Stimulated activated CD4-positive, alpha-beta T cell treated with anti-CD3 and anti-CD28 coated beads, TNF-alpha, amount 100 ng/mL, for 24 hours (primary cell): ENCODE results near the gene NCAPG.
"Not testable (repeated sequence)": the region's sequence is repeated elsewhere in the genome, so short reads cannot be mapped to it uniquely, and the experiment has no call there.

ENCODE experiments used
- DNase-seq, 3 experiments: peaks; one replicate each; pipeline ENCODE4 v3.0.0-alpha.2; 2020; ENCODE audit warnings: low read depth in 3 of 3

NCAPG gene

DNA sequence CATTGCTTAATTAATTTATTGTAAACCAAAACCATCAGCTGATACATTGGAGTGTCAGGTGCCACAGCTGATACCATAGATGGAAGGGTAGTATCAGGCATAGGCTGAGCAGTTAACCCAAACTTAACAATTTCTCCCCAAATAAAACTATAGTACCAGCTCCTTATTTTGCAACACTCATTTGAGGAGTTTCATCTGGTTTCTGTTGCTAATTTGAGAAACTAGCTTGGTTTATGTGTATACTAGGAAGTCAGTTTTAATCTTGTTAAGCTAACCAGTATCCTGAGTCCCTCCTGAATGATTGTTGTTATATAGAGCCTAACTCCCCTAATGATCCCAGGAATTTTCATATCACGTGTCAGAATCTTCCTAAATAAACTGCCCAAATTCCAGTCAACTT, 13.0 kb upstream of the NCAPG start:
- no peak for DNase-seq

DNA sequence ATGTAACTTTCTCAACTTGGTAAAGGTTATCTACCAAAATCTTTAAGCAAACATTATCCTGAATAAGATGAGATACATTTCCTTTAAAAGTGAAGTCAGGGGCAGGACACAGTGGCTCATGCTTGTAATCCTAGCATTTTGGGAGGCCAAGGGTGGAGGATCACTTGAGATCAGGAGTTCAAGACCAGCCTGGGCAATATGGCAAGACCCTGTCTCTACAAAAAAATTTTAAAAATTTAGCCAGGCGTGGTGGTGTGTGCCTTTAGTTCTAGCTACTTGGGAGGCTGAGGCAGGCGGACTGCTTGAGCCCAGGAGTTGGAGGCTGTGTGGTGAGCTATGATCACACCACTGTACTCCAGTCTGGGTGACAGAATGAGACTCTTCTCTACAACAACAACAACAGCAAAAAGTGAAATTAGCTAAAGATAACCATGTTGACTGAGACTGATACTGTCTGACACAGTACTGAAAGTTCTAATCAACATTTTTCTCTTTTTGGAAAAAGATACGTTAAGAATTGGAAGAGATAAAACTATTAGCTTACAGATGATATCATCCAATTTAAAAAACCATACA, 5.1 kb upstream of the NCAPG start:
- DNase-seq, result no peak

DNA sequence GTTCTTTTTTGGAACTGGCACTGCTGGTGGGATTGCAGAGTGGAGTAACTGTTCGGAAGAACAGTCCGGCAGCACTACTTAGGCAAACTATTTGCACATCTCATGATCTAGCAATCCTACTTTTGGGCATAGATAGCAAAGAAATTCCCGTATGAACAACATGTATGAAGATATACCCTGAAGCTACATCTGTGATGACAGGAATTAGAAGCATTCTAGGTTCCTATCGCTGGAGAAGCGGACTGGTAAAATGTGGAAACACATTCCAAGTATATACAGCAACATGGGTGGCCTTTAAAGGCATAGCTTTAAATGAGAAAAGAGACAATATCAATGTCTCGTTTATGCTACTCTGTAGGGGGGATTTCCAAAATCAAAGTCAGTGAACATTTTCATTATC, 3.3 kb upstream of the NCAPG start:
- no peak for DNase-seq

DNA sequence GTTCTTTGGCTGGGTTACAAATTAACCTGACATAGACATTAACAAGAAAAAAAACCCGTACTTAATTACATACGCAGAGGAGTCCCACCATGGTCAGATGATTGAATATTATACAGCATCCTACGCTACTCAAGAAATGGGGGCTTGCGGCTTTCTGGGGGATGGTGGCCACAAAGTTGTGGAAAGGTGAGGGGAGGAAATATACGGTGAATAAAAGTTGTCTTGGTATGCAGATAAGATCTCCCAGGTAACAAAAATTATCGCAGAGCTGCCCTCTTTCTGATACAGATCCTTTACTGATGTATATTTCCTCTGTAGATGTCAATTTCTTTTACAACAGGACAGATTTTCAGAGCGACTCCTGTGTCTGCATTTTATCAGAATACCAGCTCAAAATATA, 1.1 kb upstream of the NCAPG start:
- DNase-seq, result no peak

DNA sequence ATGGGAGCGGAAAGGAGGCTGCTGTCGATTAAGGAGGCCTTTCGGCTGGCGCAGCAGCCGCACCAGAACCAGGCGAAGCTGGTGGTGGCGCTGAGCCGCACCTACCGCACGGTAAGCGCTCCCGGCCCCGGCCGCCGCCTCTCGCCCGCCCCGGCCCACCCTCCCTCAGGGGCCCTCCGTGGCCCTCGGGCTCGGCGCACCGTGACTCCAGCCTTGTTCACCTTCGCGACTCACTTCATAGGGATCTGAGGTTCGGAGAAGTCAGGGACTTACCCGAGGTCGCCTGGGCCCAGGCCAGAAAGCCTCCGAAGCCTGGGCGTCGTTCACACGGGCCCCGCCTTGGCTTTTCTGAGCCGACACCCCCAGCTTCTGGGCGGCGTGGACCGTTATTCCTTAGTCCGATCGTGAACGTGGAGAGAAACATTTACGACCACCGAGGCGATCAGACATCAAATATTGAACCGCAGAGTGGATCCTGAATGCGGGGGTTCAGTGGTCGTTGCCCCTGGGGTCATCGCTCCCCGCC, 362 bp downstream of the NCAPG start:
- no peak for DNase-seq

DNA sequence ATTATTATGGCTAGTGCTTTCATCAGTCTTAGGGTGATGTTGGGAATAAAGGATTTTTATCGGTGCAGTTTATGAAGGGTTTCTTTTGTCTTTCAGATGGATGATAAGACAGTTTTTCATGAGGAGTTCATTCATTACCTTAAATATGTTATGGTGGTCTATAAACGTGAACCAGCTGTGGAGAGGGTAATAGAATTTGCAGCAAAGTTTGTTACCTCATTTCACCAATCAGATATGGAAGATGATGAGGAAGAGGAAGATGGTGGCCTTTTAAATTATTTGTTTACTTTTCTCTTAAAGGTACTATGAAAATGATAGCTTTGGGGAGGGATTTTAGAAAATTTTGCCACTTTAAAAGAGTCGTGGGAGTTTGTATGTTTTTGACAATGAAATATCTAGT, 1.3 kb downstream of the NCAPG start:
- DNase-seq, result no peak

DNA sequence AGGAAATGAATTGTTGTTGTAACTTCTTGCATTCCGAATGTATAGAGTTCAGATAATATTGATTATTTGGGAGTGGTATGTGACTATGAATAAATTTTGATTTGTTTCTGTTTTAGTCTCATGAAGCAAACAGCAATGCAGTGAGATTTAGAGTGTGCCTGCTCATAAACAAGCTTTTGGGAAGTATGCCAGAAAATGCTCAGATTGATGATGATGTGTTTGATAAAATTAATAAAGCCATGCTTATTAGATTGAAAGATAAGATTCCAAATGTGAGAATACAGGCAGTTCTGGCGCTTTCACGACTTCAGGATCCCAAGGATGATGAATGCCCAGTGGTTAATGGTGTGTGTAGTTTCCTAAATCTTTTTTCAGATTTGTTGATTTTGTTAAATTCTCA, 2.0 kb downstream of the NCAPG start:
- DNase-seq, result no peak

DNA sequence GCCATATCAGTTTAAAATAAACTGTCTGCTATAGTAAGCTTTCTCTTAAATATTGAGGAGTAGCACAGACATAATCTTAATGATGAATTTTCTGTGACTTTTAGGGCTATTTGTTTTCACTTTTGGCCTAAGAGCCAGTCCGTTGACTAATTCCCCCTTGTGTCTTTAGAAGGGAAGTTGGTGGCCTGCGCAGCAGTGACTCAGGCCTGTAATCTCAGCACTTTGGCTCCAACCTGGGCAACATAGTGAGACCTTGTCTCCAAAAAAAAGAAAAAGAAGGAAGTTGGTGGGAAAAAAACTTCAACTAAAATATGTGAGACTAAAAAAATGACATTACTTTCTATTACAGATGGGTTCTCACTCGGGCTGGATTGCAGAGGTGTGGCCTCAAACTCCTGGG, 3.4 kb downstream of the NCAPG start:
- DNase-seq, result no peak

DNA sequence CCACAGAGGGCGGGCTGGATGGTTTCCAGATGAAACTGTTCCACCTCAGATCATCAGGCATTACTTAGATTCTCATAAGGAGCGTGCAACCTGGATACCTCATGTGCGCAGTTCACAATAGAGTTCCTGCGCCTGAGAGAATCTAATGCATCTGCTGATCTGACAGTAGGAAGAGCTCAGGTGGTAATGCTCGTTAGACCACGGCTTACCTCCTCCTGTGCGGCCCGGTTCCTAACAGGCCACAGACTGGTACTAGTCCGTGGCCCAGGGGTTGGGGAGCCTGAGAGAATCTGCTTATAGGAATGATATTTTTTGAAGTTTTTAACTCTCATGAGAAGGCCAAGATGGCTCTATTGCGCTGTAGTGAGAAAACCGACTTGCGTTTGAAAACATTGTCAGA, 5.4 kb downstream of the NCAPG start:
- no peak for DNase-seq

DNA sequence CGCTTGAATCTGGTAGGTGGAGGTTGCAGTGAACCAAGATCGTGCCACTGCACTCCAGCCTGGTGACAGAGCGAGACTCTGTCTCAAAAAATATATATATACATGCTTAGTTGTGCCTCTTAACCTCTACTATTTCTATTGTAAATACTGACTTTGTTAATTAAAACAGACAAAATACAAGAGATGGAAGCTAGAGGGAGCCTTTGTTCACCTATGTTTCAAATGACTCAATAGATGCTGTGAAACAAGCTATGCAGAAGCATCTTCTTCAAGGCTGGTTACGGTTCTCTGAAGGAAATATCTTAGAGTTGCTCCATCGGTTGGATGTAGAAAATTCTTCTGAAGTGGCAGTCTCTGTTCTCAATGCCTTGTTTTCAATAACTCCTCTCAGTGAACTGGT, 6.2 kb downstream of the NCAPG start:
- no peak for DNase-seq

DNA sequence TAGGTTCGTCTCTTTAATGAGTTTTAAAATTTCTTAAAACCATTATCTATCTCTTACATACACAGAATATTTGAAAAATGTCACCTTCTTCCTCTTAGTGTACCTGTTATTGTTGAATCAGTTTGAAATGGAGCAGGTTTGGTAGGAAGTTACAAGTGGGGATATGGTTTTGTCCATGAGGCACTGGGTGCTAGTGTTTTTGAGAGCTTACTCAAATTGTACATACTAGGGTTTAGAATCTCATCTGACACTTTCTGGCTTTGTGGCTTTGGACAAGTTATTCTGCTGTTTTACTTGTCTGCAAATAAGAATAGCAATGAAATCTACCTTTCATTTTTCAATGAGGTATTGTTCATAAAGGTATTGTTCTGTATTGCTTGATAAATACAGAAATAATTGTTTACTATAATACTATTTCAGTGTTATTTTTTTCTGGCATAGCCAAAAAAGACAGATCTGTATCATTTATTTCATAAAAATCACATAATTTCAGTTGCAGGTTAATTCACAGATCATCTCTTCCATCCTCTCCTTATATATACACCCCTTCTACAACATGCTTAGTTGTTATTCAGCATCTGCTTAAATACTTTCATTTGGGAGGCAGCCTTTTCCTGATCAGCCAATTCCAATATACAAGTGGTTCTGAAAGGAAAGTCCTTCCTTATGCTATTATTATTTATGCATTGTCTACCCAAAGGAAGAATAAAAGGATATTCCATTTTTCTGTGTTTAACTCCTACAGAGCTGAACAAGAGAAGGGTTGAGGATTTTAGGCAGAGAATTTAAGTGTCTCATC, 13.3 kb downstream of the NCAPG start:
- no peak for DNase-seq

DNA sequence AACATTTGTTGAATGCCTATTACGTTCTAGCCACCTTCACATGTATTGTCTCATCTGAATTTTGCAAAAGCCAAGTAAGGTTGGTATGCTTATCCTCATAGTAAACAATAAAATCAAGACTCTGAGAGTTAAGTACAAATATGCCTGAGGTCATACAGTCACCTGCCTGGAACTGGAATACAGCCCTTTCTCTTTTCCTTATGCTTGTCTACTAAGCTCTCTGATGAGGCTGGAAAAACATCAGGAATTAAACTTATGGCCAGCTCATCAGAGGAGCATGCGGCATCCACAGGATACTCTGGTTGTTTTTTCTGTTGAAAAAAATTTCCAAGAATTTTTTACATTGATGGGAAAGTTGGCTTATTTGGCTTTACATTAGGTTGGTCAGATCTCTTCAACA, 35.5 kb downstream of the NCAPG start:
- DNase-seq, result no peak

DNA sequence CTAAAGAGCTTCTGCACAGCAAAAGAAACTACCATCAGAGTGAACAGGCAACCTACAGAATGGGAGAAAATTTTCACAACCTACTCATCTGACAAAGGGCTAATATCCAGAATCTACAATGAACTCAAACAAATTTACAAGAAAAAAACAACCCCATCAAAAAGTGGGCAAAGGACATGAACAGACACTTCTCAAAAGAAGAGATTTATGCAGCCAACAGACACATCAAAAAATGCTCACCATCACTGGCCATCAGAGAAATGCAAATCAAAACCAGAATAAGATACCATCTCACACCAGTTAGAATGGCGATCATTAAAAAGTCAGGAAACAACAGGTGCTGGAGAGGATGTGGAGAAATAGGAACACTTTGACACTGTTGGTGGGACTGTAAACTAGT, 39.5 kb downstream of the NCAPG start:
- DNase-seq, result not testable (repeated sequence)

DNA sequence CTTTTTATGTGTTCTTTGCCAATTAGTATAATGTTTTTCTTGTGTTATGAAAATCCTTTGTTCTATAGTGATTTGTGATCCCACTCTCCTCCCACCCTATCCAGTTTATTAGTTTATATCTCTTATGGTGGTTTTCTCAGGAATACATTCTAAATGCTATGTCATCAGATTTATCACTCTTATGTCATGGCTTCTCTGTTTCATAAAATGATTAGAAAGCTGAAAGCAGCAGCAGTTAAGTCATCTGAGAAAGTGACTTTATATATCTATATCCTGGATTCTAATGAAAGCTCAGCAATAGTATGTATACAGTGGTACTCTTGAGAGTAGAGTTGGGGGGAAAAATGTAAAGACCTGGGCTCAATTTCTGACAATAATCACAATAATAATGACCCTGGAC, 41.2 kb downstream of the NCAPG start:
- no peak for DNase-seq

DNA sequence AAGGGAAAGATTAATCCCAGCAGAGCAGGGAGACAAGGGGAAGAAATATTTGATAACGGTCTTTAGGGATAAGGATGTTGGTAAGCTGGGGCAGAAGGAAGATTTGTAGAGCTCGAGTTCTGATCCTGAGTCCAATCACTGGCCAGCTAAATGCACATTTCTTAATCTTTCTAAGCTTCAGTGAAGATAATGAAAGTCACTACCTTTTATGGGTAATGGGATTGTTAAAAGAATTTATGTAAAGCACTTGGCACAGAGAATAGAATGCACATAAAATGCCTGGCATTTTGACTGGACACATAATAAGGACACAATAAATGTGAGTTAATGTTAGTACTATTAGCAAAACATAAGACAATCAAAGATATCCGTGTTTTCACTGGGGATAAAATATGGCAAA, 43.3 kb downstream of the NCAPG start:
- no peak for DNase-seq

DNA sequence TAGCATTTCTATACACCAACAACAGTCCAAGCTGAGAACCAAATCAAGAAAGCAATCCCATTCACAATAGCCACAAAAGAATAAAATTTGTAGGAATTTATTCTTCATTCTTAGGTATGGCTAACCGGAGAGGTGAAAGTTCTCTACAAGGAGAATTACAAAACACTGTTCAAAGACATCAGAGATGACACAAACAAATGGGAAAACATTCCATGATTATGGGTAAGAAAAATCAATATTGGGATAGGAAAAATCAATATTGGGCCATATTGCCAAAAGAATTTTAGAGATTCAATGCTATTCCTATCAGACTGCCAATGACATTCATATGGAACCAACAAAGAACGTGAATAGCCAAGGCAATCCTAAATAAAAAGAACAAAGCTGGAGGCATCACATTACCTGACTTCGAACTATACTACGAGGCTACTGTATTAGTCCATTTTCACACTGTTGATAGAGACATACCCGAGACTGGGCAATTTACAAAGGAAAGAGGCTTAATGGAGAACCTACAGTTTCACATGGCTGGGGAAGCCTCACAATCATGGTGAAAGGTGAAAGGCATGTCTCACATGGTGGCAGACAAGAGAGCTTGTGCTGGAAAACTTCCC, 49.1 kb downstream of the NCAPG start:
- DNase-seq, result no peak

DNA sequence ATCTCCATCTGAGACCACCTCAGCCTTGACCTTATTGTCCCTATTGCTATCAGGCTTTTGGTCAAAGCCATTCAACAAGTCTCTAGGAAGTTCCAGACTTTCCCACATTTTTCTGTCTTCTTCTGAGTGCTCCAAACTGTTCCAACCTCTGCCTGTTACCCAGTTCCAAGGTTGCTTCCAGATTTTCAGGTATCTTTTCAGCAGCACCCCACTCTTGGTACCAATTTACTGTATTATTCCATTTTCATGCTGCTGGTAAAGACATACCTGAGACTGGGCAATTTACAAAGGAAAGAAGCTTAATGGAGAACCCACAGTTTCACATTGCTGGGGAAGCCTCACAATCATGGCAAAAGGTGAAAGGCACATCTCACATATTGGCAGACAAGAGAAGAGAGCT, 51.1 kb downstream of the NCAPG start:
- not testable (repeated sequence) for DNase-seq

DNA sequence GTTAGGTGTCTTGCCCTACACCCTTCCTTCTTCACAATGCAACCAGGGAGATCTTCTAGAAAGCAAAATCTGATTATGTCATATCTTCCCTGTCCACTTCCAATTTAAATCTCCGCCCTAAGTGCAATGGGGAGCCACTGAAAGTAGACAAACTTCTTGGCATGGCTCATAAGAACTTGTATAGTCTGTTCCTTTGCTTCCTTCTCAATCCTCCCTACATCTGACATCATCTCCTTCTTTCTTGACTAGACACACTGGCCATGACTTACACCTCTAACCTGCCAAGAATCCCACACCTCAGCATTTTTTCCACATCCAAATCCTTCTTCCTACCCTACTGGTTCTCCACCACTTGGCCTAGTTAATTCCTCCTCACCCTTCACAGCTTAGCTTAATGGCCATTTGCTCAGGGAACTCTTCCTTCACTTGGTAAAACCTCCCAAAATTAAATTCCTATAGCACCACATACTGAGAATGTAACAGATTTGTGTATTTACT, 55.1 kb downstream of the NCAPG start:
- no peak for DNase-seq

DNA sequence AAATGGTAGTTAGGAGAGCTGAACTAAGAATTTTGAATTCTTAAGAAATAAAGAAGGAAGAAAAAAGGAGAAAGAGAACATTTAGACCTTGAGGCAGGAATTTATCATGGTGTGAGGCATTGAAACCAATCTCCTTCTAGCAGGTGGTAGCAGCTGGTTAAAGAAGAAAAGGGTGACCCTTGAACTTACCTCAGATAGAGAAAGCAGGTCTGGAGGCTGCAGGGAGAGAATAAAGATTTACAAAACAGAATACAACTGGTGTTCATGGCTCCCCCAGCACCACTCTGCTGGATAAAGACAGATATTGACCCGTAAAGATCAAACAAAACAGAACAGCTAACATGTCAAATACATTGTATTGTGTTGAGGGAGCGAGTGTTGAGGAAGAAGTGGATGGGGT, 56.0 kb downstream of the NCAPG start:
- no peak for DNase-seq

DNA sequence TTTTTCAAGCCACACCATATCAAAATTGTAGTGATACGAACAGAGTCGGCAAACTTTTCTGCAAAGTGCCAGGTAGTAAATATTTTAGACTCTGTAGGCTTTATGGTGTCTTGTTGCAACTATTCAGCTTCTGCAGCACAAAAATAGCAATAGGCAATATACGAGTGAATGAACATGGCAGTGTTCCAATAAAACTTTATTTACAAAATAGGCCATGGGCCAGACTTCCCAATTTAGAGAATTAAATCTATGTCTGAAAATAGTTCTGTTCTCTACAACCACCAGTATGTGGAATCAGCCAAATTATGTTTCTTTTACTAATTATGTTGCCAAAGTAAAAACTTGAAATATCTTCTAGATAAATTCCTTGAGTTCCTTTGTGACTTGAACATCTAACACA, 56.5 kb downstream of the NCAPG start:
- DNase-seq, result no peak

DNA sequence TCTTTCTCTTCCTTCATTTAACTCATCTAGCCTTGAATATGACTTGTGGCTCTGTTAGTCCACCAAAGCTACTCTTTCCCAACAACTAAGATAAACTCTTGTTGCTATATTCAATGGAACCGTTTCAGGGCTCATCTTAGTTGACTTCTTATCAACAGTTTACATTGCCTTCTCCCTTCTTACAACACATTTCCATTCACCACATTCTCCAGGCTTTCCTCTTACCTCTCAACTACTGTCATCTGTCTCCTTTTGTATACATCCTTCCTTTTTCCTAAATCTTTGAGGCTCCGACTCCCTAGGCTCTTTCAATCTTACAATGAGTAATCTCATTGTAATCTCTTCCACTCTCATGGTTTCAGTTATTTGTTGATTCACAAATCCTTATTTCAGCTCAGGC, 58.5 kb downstream of the NCAPG start:
- DNase-seq, result no peak

DNA sequence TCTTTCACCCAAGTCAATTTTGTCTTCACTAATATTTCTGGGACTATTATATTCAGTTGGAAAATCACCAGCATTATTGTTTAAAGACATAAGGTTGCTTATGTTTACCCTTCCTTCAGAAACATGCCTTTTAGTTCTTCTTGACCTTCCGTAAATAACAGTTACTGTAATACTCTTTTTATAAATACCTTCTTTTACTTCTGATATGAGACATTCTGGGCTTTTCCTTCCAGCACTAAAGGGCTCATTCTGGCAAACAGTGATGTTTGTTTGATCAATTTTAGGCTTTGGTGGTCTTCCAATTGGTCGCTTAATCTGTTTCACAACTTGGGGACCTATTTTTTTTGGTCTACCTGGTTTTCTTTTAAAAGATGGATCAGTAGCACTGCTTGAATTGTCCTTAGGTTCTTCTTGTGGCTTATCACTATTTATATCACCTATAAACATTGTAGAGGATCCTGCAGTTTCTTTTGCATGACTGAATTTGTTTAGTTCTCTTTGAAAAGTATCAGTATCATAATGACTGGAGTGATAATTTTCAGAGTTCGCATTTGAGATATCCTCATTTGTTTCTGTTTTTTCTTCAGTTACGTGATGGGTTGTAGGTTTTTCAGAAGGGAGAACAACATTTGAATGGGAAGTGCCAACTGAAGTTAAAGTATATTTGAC, 64.8 kb downstream of the NCAPG start:
- no peak for DNase-seq
